RPMI7951 (cell line): ENCODE measurements around the gene C2orf76. TPM values are rescaled to one million over a fixed set of nuclear protein-coding genes. Genes with fewer than 3 reads are reported as not detected.
"Not testable (repeated sequence)": the region's sequence is repeated elsewhere in the genome, so short reads cannot be mapped to it uniquely, and the experiment has no call there.

Source experiments
- DNase-seq: peaks from one replicate; pipeline ENCODE4 v3.0.0-alpha.2; 2012; ENCODE audit warnings: low read depth
- total RNA-seq: library from RNA; depleted of rRNA; stranded (reverse); fragments of >200 nt; shearing (Covaris generic); gene quantifications from 2 replicates; pipeline ENCODE4 v1.2.3, GENCODE V29; 2014; rRNA removed

The C2orf76 gene
- total RNA-seq, result 19.8 and 23.7 TPM in 2 replicates

- DNase-seq, result peak; percentile 94
These were observed at the start of gene C2orf76, which contains the start of gene DBI for GRCh38 chr2:119366649-119367471. Gene C2orf76, minus strand, starts transcription at chr2:119366834. Its CDS starts 26,875 bp downstream, at chr2:119339959. Gene DBI, plus strand, starts transcription at chr2:119366977. Its CDS starts 75 bp downstream, at chr2:119367052.

GRCh38 chr2:119415630-119416029, 49.0 kb upstream of the C2orf76 start:
- DNase-seq, result no peak

- no peak for DNase-seq
These were observed 48.3 kb upstream of the C2orf76 start for GRCh38 chr2:119414894-119415293.

DNA sequence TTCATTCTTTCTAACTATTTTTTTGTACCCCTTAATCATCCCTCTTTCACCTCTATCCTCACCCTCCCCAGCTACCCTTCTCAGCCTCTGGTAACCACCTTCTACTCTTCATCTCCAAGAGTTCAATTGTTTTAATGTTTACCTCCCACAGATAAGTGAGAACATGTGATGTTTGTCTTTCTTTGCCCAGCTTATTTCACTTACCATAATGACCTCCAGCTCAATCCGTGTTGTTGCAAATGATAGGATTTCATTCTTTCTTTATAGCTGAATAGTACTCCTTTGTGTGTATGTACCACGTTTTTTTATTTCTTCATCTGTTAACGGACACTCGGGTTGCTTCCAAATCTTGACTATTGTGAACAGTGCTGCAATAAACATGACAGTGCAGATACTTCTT, 42.9 kb upstream of the C2orf76 start:
- no peak for DNase-seq

DNA sequence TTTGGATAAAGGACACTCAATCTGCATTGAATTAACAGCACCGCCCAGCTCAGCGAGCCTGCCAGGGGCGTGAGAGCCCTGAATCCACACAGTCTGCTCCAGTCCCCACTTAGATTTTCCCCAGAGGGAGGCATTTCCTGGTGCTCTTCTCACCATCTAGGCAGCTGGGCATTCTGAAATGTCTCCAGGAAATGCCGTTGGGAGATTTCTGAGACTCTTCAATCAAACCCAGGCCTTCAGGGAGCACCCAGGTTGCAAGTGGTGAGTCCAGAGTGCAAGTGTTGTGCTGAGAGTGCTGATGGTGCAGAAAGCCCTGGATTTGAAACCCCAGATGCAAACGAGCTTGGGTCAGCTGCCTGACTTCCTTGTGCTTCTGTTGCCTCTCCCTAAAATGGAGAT, 41.6 kb upstream of the C2orf76 start:
- DNase-seq, result no peak

GRCh38 chr2:119407430-119408220, 41.0 kb upstream of the C2orf76 start:
- DNase-seq, result peak; percentile 58

- DNase-seq, result no peak
These were observed 38.5 kb upstream of the C2orf76 start for GRCh38 chr2:119405151-119405550.

DNA sequence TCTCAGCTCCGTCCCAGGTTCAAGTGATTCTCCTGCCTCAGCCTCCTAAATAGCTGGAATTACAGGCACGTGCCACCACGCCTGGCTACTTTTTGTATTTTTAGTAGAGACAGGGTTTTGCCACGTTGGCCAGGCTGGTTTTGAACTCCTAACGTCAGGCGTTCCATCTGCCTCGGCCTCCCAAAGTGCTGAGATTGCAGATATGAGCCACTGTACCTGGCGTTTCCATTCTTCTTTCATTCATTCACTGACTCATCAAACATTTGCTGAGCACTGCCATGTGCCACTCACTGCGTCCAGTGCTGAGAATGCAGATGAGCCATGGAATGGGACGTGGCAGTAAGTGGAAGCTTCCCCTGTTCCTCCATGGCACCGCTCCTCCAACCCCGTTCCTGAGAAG, 37.0 kb upstream of the C2orf76 start:
- DNase-seq, result not testable (repeated sequence)

- no peak for DNase-seq
These were observed 36.3 kb upstream of the C2orf76 start for GRCh38 chr2:119402645-119403560.

GRCh38 chr2:119402106-119402505, 35.5 kb upstream of the C2orf76 start:
- no peak for DNase-seq

DNA sequence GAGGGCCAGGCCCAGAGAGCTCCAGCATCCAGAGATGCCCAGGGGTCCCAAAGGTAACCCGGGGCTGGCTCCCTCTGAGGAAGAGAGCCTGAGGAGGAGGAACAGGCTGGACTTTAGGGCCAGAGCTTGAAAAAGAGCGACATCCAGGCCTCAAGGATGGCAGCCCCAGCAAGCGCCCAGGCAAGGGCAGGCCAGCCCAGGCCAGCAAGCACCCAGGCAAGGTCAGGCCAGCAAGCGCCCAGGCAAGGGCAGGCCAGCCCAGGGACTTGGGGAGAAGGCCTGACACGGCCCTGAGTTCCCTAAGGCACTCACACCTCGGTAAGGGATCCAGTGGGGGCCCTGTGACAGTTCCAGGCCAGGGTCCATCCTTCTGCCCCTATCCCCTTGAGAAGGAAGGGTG, 30.6 kb upstream of the C2orf76 start:
- DNase-seq, result no peak

DNA sequence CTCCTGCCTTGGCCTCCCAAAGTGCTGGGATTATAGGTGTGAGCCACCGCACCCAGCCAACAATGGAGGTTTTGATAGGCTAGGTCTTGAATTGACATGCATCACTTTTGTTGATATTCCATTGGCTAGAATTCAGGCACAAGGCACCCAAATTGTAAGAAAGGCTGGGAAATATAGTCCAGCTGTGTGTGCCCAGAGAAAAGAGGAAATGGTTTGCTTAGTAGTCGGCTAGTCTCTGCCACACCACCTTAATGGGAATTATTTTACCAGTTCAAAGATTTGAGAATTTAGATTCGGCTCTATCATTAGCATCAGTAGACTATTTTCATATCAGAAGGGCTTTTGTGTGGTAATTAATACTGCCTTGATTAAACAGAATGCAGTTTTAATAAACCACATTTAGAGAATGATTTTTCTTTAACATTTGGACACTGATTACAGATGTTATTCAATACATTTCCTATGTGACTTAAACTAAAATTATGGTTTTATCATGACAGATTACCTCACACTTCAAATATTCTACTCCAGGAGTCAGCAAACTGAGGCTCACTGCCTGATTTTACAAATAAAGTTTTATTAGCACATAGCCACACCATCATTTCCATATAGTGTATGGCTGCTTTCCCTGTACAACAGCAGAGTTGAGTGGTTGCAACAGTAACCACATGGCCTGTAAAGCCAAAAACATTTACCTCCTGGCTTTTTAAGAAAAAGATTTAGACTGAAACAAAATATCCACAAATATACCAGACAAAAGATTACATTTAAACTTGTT, 27.5 kb upstream of the C2orf76 start:
- DNase-seq, result no peak

DNA sequence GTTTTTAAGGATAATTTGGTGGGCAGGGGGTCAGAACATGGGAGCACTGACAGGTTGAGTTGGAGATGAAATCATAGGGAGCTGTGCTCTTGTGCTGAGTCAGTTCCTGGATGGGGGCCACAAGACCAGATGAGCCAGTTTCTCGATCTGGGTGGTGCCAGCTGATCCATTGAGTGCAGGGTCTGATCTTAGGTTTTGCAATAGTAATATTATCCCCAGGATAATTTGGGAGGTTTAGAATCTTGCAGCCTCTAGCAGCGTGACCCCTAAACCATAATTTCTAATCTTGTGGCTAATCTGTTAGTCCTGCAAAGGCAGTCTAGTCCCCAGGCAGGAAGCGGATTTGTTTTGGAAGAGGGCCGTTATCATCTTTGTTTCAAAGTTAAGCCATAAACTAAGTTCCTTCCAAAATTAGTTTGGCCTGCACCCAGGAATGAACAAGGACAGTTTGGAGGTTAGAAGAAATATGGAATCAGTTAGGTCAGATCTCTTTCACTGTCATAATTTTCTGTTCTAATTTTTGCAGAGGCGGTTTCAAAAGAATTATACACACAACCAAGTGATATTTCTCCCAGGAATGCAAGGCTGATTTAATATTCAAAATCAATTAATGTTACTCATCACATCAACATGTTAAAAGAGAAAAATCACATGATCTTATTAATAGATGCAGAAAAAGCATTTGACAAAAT, 23.1 kb upstream of the C2orf76 start:
- peak; percentile 82 for DNase-seq

GRCh38 chr2:119387381-119388129, 20.9 kb upstream of the C2orf76 start:
- DNase-seq, result peak; percentile 95

DNA sequence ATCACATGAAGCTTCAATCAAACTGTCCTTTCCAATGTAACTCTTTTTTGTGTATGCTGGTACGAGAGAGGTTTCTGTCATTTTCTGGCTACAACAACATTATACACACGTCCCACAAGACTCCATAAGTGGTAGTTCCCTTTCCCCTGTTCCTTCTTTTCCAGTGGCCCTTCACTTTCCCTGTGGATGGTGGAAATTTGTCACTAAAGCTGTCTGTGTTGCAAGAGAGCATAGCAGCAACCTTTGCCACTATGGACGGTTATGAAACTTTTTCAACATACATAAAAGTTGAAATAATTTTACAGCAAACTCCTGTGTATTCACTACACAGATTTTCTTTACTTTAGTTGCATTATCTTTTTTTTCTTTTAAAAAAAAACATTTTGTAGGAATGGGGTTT, 18.8 kb upstream of the C2orf76 start:
- no peak for DNase-seq

DNA sequence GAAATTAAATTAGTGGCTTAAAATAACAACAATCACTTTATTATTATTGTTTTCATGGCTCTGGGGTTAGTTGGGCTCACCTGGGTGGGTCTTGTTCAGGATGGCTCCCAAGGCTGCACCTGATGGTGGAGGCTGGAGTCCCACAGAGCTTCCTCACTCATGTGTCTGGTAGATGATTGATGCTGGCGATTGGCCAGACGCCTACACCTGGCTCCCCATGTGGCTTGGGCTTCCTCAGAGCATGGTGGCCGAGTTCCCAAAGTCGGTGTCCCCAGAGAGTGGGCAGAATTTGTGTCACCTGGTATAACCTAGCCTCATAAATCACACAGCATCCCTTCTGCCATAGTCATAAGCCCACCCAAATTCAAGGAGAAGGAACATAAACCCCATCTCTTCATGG, 18.3 kb upstream of the C2orf76 start:
- no peak for DNase-seq

GRCh38 chr2:119383410-119384140, 16.9 kb upstream of the C2orf76 start:
- DNase-seq, result no peak

DNA sequence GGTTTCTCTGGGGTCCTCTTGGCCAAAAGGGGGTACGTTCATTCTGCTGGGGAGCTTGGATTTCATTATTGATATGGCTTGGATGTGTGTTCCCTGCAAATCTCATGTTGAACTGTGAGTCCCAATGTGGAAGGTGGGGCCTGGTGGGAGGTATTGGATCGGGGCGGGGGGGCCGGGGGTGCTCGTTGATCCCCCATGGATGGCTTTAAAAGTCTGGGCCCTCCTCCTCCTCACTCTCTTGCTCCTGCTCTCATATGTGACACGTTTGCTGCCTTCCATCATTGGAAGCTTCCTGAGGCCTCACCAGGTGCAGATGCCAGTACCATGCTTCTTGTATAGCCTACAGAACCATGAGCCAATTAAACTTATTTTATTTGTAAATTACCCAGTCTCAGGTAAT, 11.9 kb upstream of the C2orf76 start:
- no peak for DNase-seq

- no peak for DNase-seq
These were observed 11.3 kb upstream of the C2orf76 start for GRCh38 chr2:119377993-119378345.
